T follicular helper cell (primary cell): ENCODE data around the gene KANSL1L.

Source experiments
- DNase-seq: peaks from one replicate; pipeline ENCODE4 v3.0.0-alpha.2; 2020; ENCODE audit warnings: low read depth

KANSL1L gene

GRCh38 chr2:210072922-210073509 lies 98.2 kb downstream of the KANSL1L start:
- DNase-seq: no peak

GRCh38 chr2:210072493-210072892 lies 98.7 kb downstream of the KANSL1L start:
- DNase-seq: no peak

GRCh38 chr2:210063306-210063705 lies 107.9 kb downstream of the KANSL1L start:
- DNase-seq: no peak

GRCh38 chr2:210055825-210056224 lies 115.4 kb downstream of the KANSL1L start:
- no peak for DNase-seq

- DNase-seq: no peak
Measured at GRCh38 chr2:210054696-210055095, 116.5 kb downstream of the KANSL1L start.

GRCh38 chr2:210050885-210051284 lies 120.3 kb downstream of the KANSL1L start:
- DNase-seq: no peak

GRCh38 chr2:210049831-210050230 lies 121.4 kb downstream of the KANSL1L start:
- no peak for DNase-seq

GRCh38 chr2:210046851-210047500 lies 124.2 kb downstream of the KANSL1L start:
- no peak for DNase-seq

- DNase-seq: no peak
Measured at GRCh38 chr2:210038078-210038477, 133.1 kb downstream of the KANSL1L start.

- no peak for DNase-seq
Measured at GRCh38 chr2:210035679-210036078, 135.5 kb downstream of the KANSL1L start.

- no peak for DNase-seq
Measured at GRCh38 chr2:210034087-210034683, 137.0 kb downstream of the KANSL1L start.

GRCh38 chr2:210028178-210028577 lies 143.0 kb downstream of the KANSL1L start:
- DNase-seq: no peak

GRCh38 chr2:210027608-210028007 lies 143.6 kb downstream of the KANSL1L start:
- no peak for DNase-seq

- no peak for DNase-seq
Measured at GRCh38 chr2:210022824-210023223, 148.4 kb downstream of the KANSL1L start.

- no peak for DNase-seq
Measured at GRCh38 chr2:210020138-210020537, 151.1 kb downstream of the KANSL1L start.

- DNase-seq: no peak
Measured at GRCh38 chr2:210009896-210010295, 161.3 kb downstream of the KANSL1L start.

- DNase-seq: no peak
Measured at GRCh38 chr2:210009126-210009525, 162.1 kb downstream of the KANSL1L start.

- DNase-seq: no peak
Measured at GRCh38 chr2:210007895-210008294, 163.3 kb downstream of the KANSL1L start.

GRCh38 chr2:210004881-210005280 lies 166.3 kb downstream of the KANSL1L start:
- DNase-seq: no peak

GRCh38 chr2:210003359-210003758 lies 167.8 kb downstream of the KANSL1L start:
- no peak for DNase-seq

- peak; percentile 96 for DNase-seq
Measured at GRCh38 chr2:210002158-210003157, 168.8 kb downstream of the KANSL1L start, which contains the start of gene RPE. TSS of gene RPE (plus strand) at chr2:210002638. CDS start at chr2:210002662, 24 bp downstream.
